Measurements from ENCODE around the gene SND1.
A peak's percentile ranks its signal among the peaks of the same experiment; 100 is the strongest.

SND1 gene

GRCh38 chr7:127920787-127921438 lies 268.9 kb downstream of the SND1 start:
- FAIRE-seq = no peak
- DNase-seq (ENCODE audit: insufficient read length, low spot score) = no peak

GRCh38 chr7:127922656-127923055 lies 270.7 kb downstream of the SND1 start:
- DNase-seq (ENCODE audit: insufficient read length, low spot score) (no peak), FAIRE-seq (no peak)

- no peak for DNase-seq (ENCODE audit: insufficient read length, low spot score)
- FAIRE-seq = no peak
Measured at GRCh38 chr7:127924874-127925273, 272.9 kb downstream of the SND1 start.

- DNase-seq (ENCODE audit: insufficient read length, low spot score) (no peak), FAIRE-seq (no peak)
Measured at GRCh38 chr7:127927348-127927696, 275.3 kb downstream of the SND1 start.

- DNase-seq (ENCODE audit: insufficient read length, low spot score) (no peak), FAIRE-seq (no peak)
Measured at GRCh38 chr7:127928222-127928621, 276.2 kb downstream of the SND1 start.

- no peak for DNase-seq (ENCODE audit: insufficient read length, low spot score)
- no peak for FAIRE-seq
Measured at GRCh38 chr7:127928852-127929251, 276.9 kb downstream of the SND1 start.

- DNase-seq (ENCODE audit: insufficient read length, low spot score) (no peak), FAIRE-seq (no peak)
Measured at GRCh38 chr7:127930341-127931328, 278.6 kb downstream of the SND1 start.

- no peak for FAIRE-seq
Measured at GRCh38 chr7:127932076-127932475, 280.1 kb downstream of the SND1 start.

GRCh38 chr7:127932496-127932895 lies 280.5 kb downstream of the SND1 start:
- FAIRE-seq (no peak), DNase-seq (ENCODE audit: insufficient read length, low spot score) (no peak)

More at GRCh38 chr7:127932076-127932475, 280.1 kb downstream of the SND1 start:
- no peak for DNase-seq (ENCODE audit: insufficient read length, low spot score)

GRCh38 chr7:127933146-127933545 lies 281.2 kb downstream of the SND1 start:
- FAIRE-seq (no peak), DNase-seq (ENCODE audit: insufficient read length, low spot score) (no peak)

GRCh38 chr7:127934711-127935110 lies 282.7 kb downstream of the SND1 start:
- FAIRE-seq = no peak

GRCh38 chr7:127935847-127936376 lies 283.9 kb downstream of the SND1 start:
- FAIRE-seq (no peak), DNase-seq (ENCODE audit: insufficient read length, low spot score) (no peak)

More at GRCh38 chr7:127934711-127935110, 282.7 kb downstream of the SND1 start:
- DNase-seq (ENCODE audit: insufficient read length, low spot score) = no peak

- FAIRE-seq (no peak), DNase-seq (ENCODE audit: insufficient read length, low spot score) (no peak)
Measured at GRCh38 chr7:127937066-127937680, 285.2 kb downstream of the SND1 start.

- DNase-seq (ENCODE audit: insufficient read length, low spot score) = peak; percentile 26
- no peak for FAIRE-seq
Measured at GRCh38 chr7:127938588-127938987, 286.6 kb downstream of the SND1 start.

- FAIRE-seq (no peak), DNase-seq (ENCODE audit: insufficient read length, low spot score) (no peak)
Measured at GRCh38 chr7:127940381-127941160, 288.6 kb downstream of the SND1 start.

- no peak for DNase-seq (ENCODE audit: insufficient read length, low spot score)
- FAIRE-seq = no peak
Measured at GRCh38 chr7:127941476-127942210, 289.6 kb downstream of the SND1 start.

- FAIRE-seq (no peak), DNase-seq (ENCODE audit: insufficient read length, low spot score) (no peak)
Measured at GRCh38 chr7:127943541-127944521, 291.8 kb downstream of the SND1 start.

- no peak for DNase-seq (ENCODE audit: insufficient read length, low spot score)
- FAIRE-seq = no peak
Measured at GRCh38 chr7:127946111-127946510, 294.1 kb downstream of the SND1 start.

GRCh38 chr7:127946847-127947246 lies 294.9 kb downstream of the SND1 start:
- FAIRE-seq (no peak), DNase-seq (ENCODE audit: insufficient read length, low spot score) (no peak)
